KMS-11 (cell line): ENCODE data around the gene GNG5.

Source experiments
- H2AFZ ChIP-seq: fragments of 200-600 bp; sonication (generic); 2 replicates; pipeline ENCODE4 v1.6.1; 2016; ENCODE audit warnings: antibody characterized with exemption, mixed run types, low read depth
- H3K27ac ChIP-seq: fragments of 200-600 bp; sonication (generic); 2 replicates; pipeline ENCODE4 v1.6.1; 2016; ENCODE audit warnings: mild to moderate bottlenecking, mixed run types
- H3K27me3 ChIP-seq: fragments of 200-600 bp; sonication (generic); 2 replicates; pipeline ENCODE4 v1.6.1; 2017; ENCODE audit warnings: mild to moderate bottlenecking, low read depth, mixed run types, moderate library complexity; ENCODE audit not compliant: insufficient read depth
- H3K36me3 ChIP-seq: fragments of 200-600 bp; sonication (generic); 2 replicates; pipeline ENCODE4 v1.6.1; 2017; ENCODE audit warnings: mild to moderate bottlenecking, mixed run types; ENCODE audit not compliant: insufficient read depth
- H3K4me1 ChIP-seq: fragments of 200-600 bp; sonication (generic); 2 replicates; pipeline ENCODE4 v1.6.1; 2016; ENCODE audit warnings: mild to moderate bottlenecking, low read depth, mixed run types; ENCODE audit not compliant: poor library complexity, severe bottlenecking
- H3K4me2 ChIP-seq: fragments of 200-600 bp; sonication (generic); 2 replicates; pipeline ENCODE4 v1.7.0; 2016; ENCODE audit warnings: mild to moderate bottlenecking, mixed run types
- H3K4me3 ChIP-seq: fragments of 200-600 bp; sonication (generic); IDR thresholded peaks from 2 replicates; pipeline ENCODE4 v1.6.1; 2017; ENCODE audit warnings: low read depth, low read length, mixed read lengths; ENCODE audit not compliant: insufficient read depth
- H3K79me2 ChIP-seq: fragments of 200-600 bp; sonication (generic); 2 replicates; pipeline ENCODE4 v1.6.1; 2016; ENCODE audit warnings: low read depth, mixed run types; ENCODE audit not compliant: insufficient read depth
- H3K9ac ChIP-seq: fragments of 200-600 bp; sonication (generic); 2 replicates; pipeline ENCODE4 v1.6.1; 2016; ENCODE audit warnings: mild to moderate bottlenecking, mixed run types
- H4K20me1 ChIP-seq: fragments of 200-600 bp; sonication (generic); 2 replicates; pipeline ENCODE4 v1.6.1; 2016; ENCODE audit warnings: mild to moderate bottlenecking, mixed run types; ENCODE audit not compliant: insufficient read depth
- CTCF ChIP-seq: fragments of 200-600 bp; sonication (generic); conservative IDR thresholded peaks from 2 replicates; pipeline ENCODE4 v1.6.1; 2017; ENCODE audit warnings: low read depth, mild to moderate bottlenecking, antibody characterized with exemption, low read length, moderate library complexity, mixed read lengths

GNG5 gene

GRCh38 chr1:84479998-84480397, 26.4 kb downstream of the GNG5 start:
- Histone ChIP-seq H3K9ac (peak overlapping the region; percentile 74; the same call in 1 of the 2 replicates), H3K27ac (peak overlapping the region; percentile 87), H3K36me3 (no peaks in the 10 kb centered on the region), H3K4me2 (peak overlapping the region; percentile 38), H2AFZ (peak overlapping the region; percentile 90; the same call in 1 of the 2 replicates), H3K79me2 (peaks cover 23% of the 10 kb centered on the region; the same call in 1 of the 2 replicates), H3K27me3 (no peaks in the 10 kb centered on the region), H3K4me3 (peak overlapping the region; percentile 57), H3K4me1 (peaks cover 7% of the 10 kb centered on the region), H4K20me1 (no peaks in the 10 kb centered on the region)
- TF ChIP-seq CTCF = no peak

GRCh38 chr1:84478876-84479868, 27.2 kb downstream of the GNG5 start, which contains the start of gene RPF1:
Gene RPF1 (plus strand): TSS chr1:84479266. CDS start chr1:84479282, 16 bp downstream.
- Histone ChIP-seq H3K4me2 (peak within 1 kb of the TSS; percentile 52), H3K36me3 (no peaks in the 10 kb centered on the region), H2AFZ (peak within 1 kb of the TSS; percentile 90), H3K4me1 (peaks cover 7% of the 10 kb centered on the region), H3K79me2 (peaks cover 23% of the 10 kb centered on the region; the same call in 1 of the 2 replicates), H3K27me3 (no peaks in the 10 kb centered on the region), H3K9ac (peak within 1 kb of the TSS; percentile 74), H3K27ac (peak within 1 kb of the TSS; percentile 87), H4K20me1 (no peaks in the 10 kb centered on the region), H3K4me3 (peak within 1 kb of the TSS; percentile 57)
- TF ChIP-seq CTCF = no peak

GRCh38 chr1:84476225-84476624, 30.2 kb downstream of the GNG5 start:
- Histone ChIP-seq H3K4me2 (no peak overlapping the region), H3K79me2 (peaks cover 16% of the 10 kb centered on the region; the same call in 1 of the 2 replicates), H3K27me3 (no peaks in the 10 kb centered on the region)

GRCh38 chr1:84467298-84467697, 39.1 kb downstream of the GNG5 start:
- Histone ChIP-seq H3K4me1 (no peaks in the 10 kb centered on the region), H2AFZ (no peak overlapping the region), H4K20me1 (no peaks in the 10 kb centered on the region), H3K4me2 (no peak overlapping the region), H3K4me3 (no peak overlapping the region), H3K36me3 (no peaks in the 10 kb centered on the region), H3K9ac (no peak overlapping the region), H3K27me3 (no peaks in the 10 kb centered on the region), H3K79me2 (no peaks in the 10 kb centered on the region), H3K27ac (no peak overlapping the region)
- TF ChIP-seq CTCF = no peak

More at GRCh38 chr1:84476225-84476624, 30.2 kb downstream of the GNG5 start:
- Histone ChIP-seq H3K27ac (no peak overlapping the region), H3K4me1 (peaks cover 7% of the 10 kb centered on the region), H3K4me3 (no peak overlapping the region), H3K36me3 (no peaks in the 10 kb centered on the region), H2AFZ (no peak overlapping the region), H3K9ac (no peak overlapping the region), H4K20me1 (no peaks in the 10 kb centered on the region)
- no peak for TF ChIP-seq CTCF
